ENCODE data around the gene PDE4D.

- TF ChIP-seq, protein P1, sequence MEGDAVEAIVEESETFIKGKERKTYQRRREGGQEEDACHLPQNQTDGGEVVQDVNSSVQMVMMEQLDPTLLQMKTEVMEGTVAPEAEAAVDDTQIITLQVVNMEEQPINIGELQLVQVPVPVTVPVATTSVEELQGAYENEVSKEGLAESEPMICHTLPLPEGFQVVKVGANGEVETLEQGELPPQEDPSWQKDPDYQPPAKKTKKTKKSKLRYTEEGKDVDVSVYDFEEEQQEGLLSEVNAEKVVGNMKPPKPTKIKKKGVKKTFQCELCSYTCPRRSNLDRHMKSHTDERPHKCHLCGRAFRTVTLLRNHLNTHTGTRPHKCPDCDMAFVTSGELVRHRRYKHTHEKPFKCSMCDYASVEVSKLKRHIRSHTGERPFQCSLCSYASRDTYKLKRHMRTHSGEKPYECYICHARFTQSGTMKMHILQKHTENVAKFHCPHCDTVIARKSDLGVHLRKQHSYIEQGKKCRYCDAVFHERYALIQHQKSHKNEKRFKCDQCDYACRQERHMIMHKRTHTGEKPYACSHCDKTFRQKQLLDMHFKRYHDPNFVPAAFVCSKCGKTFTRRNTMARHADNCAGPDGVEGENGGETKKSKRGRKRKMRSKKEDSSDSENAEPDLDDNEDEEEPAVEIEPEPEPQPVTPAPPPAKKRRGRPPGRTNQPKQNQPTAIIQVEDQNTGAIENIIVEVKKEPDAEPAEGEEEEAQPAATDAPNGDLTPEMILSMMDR (conservative IDR thresholded peaks at IDR 0.05; ENCODE audit: low read depth, low read length), result no peak
- TF ChIP-seq EZH2 (IDR thresholded peaks at IDR 0.05; ENCODE audit: borderline replicate concordance, low read depth, low read length, poor library complexity, severe bottlenecking), result no peak
Measured at GRCh38 chr5:59354274-59354673, 539.3 kb downstream of the PDE4D start.
